ENCODE measurements around the gene EMC8. TPM values are rescaled to one million over a fixed set of nuclear protein-coding genes. Genes with fewer than 3 reads are reported as not detected.

Gene EMC8
- total RNA-seq, 1 experiment from 2014 or later: 73.0 TPM

DNA sequence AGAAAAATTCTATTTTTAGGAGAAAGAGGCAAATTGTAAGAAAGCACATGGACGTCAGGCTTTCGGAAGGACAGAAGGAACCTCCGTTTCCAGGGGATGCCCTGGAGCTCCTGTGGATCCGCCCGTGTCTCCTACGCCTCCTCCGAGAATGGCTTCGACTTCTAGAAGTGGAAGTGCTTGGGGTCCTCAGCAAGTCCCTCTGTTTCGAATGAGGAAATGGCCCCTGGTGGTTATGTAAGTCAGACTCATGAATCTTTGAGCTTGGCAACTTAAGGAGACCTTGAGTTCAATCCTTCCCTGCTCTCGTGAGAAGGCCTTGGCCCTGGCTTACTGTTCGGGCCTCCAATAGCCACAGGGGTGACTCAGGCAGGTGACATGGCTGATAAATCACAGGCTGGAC lies 39.0 kb upstream of the EMC8 start:
- peaks cover 32% of the 10 kb centered on the region for H3K27me3 ChIP-seq (ENCODE audit: insufficient read depth, low read length)

More for the DNA sequence above, 39.0 kb upstream of the EMC8 start:
- no peaks in the 10 kb centered on the region for H4K20me1 ChIP-seq (ENCODE audit: insufficient read depth)
- H3K4me1 ChIP-seq (ENCODE audit: control insufficient read depth in 1 of 2, insufficient read depth in 2 of 2, low read length in 2 of 2): no peaks in the 10 kb centered on the region
- TF ChIP-seq RAD21 (IDR thresholded peaks at IDR 0.05; ENCODE audit: low read depth) (no peak), SP1 (IDR thresholded peaks at IDR 0.05; ENCODE audit: low read depth) (no peak), EGR1 (IDR thresholded peaks at IDR 0.05; ENCODE audit: low read depth) (no peak), SIN3A (IDR thresholded peaks at IDR 0.05; ENCODE audit: low read depth) (no peak), TCF7L2 (IDR thresholded peaks at IDR 0.05; ENCODE audit: borderline replicate concordance, extremely low read depth, insufficient read depth, insufficient read length) (no peak), YY1 (IDR thresholded peaks at IDR 0.05; ENCODE audit: extremely low read depth, insufficient replicate concordance, low read depth, low read length) (no peak), CEBPB (IDR thresholded peaks at IDR 0.05; ENCODE audit: low read depth) (no peak), EZH2 (IDR thresholded peaks at IDR 0.05) (no peak), CBX3 (IDR thresholded peaks at IDR 0.05; ENCODE audit: low read depth) (no peak), EZH2phosphoT487 (IDR thresholded peaks at IDR 0.05; ENCODE audit: borderline replicate concordance) (no peak), JUND (IDR thresholded peaks at IDR 0.05) (no peak), ZNF274 (IDR thresholded peaks at IDR 0.05; ENCODE audit: low read depth, low read length) (no peak)
- TF ChIP-seq, protein P1, sequence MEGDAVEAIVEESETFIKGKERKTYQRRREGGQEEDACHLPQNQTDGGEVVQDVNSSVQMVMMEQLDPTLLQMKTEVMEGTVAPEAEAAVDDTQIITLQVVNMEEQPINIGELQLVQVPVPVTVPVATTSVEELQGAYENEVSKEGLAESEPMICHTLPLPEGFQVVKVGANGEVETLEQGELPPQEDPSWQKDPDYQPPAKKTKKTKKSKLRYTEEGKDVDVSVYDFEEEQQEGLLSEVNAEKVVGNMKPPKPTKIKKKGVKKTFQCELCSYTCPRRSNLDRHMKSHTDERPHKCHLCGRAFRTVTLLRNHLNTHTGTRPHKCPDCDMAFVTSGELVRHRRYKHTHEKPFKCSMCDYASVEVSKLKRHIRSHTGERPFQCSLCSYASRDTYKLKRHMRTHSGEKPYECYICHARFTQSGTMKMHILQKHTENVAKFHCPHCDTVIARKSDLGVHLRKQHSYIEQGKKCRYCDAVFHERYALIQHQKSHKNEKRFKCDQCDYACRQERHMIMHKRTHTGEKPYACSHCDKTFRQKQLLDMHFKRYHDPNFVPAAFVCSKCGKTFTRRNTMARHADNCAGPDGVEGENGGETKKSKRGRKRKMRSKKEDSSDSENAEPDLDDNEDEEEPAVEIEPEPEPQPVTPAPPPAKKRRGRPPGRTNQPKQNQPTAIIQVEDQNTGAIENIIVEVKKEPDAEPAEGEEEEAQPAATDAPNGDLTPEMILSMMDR (IDR thresholded peaks at IDR 0.05 in 2 of 3, conservative IDR thresholded peaks at IDR 0.05 in 1 of 3; ENCODE audit: borderline replicate concordance in 1 of 3, insufficient read depth in 1 of 3, low read depth in 2 of 3, low read length in 2 of 3): no peak
- TF ChIP-seq, protein P2, sequence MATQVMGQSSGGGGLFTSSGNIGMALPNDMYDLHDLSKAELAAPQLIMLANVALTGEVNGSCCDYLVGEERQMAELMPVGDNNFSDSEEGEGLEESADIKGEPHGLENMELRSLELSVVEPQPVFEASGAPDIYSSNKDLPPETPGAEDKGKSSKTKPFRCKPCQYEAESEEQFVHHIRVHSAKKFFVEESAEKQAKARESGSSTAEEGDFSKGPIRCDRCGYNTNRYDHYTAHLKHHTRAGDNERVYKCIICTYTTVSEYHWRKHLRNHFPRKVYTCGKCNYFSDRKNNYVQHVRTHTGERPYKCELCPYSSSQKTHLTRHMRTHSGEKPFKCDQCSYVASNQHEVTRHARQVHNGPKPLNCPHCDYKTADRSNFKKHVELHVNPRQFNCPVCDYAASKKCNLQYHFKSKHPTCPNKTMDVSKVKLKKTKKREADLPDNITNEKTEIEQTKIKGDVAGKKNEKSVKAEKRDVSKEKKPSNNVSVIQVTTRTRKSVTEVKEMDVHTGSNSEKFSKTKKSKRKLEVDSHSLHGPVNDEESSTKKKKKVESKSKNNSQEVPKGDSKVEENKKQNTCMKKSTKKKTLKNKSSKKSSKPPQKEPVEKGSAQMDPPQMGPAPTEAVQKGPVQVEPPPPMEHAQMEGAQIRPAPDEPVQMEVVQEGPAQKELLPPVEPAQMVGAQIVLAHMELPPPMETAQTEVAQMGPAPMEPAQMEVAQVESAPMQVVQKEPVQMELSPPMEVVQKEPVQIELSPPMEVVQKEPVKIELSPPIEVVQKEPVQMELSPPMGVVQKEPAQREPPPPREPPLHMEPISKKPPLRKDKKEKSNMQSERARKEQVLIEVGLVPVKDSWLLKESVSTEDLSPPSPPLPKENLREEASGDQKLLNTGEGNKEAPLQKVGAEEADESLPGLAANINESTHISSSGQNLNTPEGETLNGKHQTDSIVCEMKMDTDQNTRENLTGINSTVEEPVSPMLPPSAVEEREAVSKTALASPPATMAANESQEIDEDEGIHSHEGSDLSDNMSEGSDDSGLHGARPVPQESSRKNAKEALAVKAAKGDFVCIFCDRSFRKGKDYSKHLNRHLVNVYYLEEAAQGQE (IDR thresholded peaks at IDR 0.05; ENCODE audit: low read depth): no peak
- TF ChIP-seq, protein P3, sequence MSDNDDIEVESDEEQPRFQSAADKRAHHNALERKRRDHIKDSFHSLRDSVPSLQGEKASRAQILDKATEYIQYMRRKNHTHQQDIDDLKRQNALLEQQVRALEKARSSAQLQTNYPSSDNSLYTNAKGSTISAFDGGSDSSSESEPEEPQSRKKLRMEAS (IDR thresholded peaks at IDR 0.05): no peak
- TF ChIP-seq, protein P4, sequence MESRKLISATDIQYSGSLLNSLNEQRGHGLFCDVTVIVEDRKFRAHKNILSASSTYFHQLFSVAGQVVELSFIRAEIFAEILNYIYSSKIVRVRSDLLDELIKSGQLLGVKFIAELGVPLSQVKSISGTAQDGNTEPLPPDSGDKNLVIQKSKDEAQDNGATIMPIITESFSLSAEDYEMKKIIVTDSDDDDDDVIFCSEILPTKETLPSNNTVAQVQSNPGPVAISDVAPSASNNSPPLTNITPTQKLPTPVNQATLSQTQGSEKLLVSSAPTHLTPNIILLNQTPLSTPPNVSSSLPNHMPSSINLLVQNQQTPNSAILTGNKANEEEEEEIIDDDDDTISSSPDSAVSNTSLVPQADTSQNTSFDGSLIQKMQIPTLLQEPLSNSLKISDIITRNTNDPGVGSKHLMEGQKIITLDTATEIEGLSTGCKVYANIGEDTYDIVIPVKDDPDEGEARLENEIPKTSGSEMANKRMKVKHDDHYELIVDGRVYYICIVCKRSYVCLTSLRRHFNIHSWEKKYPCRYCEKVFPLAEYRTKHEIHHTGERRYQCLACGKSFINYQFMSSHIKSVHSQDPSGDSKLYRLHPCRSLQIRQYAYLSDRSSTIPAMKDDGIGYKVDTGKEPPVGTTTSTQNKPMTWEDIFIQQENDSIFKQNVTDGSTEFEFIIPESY (IDR thresholded peaks at IDR 0.05; ENCODE audit: extremely low read depth, insufficient replicate concordance, low read length): no peak
- TF ChIP-seq, protein P5, sequence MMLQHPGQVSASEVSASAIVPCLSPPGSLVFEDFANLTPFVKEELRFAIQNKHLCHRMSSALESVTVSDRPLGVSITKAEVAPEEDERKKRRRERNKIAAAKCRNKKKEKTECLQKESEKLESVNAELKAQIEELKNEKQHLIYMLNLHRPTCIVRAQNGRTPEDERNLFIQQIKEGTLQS (IDR thresholded peaks at IDR 0.05): no peak
- POLR2A ChIA-PET: no interaction called here
- no peaks in the 10 kb centered on the region for H3K9me2 ChIP-seq (ENCODE audit: insufficient read depth)
- no TSS peak for BruUV-seq (replicated peaks)
- no peak overlapping the region for H2AFZ ChIP-seq (ENCODE audit: low read depth, low read length, poor library complexity, severe bottlenecking)
- no peaks in the 10 kb centered on the region; a peak in 1 of 4 replicates for H3K9me3 ChIP-seq (ENCODE audit: control insufficient read depth in 1 of 2, insufficient read depth in 1 of 2, low read depth in 1 of 2, low read length in 2 of 2)
- H3K27ac ChIP-seq (ENCODE audit: low read depth, low read length): no peak overlapping the region
- no peak for DNase-seq (ENCODE audit: low read depth, low spot score)
- intact Hi-C loops (cut with micrococcal nuclease): no loop called here
- no peak overlapping the region for H3K4me2 ChIP-seq (ENCODE audit: low read length)
- ATAC-seq: no peak
- H3K79me2 ChIP-seq (ENCODE audit: insufficient read depth, low read length): no peaks in the 10 kb centered on the region
- H3K9ac ChIP-seq (ENCODE audit: low read length): no peak overlapping the region
- RAD21 ChIA-PET (ENCODE audit: low non-redundant PET in 1 of 2, low total read pairs in 2 of 2, uncharacterized antibody in 2 of 2, unreplicated experiment in 2 of 2): no interaction called here
- no peaks in the 10 kb centered on the region for H3K36me3 ChIP-seq (ENCODE audit: control insufficient read depth in 1 of 2, insufficient read depth in 2 of 2, low read length in 2 of 2)
- CTCF ChIA-PET: no interaction called here
- H3K4me3 ChIP-seq (replicated peaks in 1 of 2; ENCODE audit: low read depth in 1 of 2, low read length in 2 of 2): no peak overlapping the region
